ENCODE results near the gene SLC25A52. TPM values are rescaled to one million over a fixed set of nuclear protein-coding genes. Genes with fewer than 3 reads are reported as not detected.

The SLC25A52 gene, protein sequence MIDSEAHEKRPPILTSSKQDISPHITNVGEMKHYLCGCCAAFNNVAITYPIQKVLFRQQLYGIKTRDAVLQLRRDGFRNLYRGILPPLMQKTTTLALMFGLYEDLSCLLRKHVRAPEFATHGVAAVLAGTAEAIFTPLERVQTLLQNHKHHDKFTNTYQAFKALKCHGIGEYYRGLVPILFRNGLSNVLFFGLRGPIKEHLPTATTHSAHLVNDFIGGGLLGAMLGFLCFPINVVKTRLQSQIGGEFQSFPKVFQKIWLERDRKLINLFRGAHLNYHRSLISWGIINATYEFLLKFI
- total RNA-seq: 0.13 TPM in 1 of 2 replicates, not detected in the other

GRCh38 chr18:31760695-31761094 is at the start of gene SLC25A52:
TSS of gene SLC25A52 (minus strand) at chr18:31760880. CDS start at chr18:31760661, 219 bp downstream.

Other genes with a start within 250 kb of the SLC25A52 start
- gene TTR, start 169.0 kb downstream of the SLC25A52 start, total RNA-seq: not detected in 2 replicates
- gene B4GALT6, start 76.3 kb downstream of the SLC25A52 start, total RNA-seq: 23.7 and 25.6 TPM in 2 replicates
- 69.9 and 71.4 TPM in 2 replicates for gene TRAPPC8, start 182.2 kb upstream of the SLC25A52 start, total RNA-seq

Measured in thoracic aorta endothelial cell (primary cell).